Limb (tissue), 2 donors: ENCODE results near the gene SLC39A7.
"Not testable (repeated sequence)": the region's sequence is repeated elsewhere in the genome, so short reads cannot be mapped to it uniquely, and the experiment has no call there.

Experiments used
- DNase-seq, 2 donors: peaks; one replicate each; pipeline ENCODE4 v3.0.0-alpha.2; 2016; ENCODE audit errors: extremely low spot score in 2 of 2

Gene SLC39A7

DNA sequence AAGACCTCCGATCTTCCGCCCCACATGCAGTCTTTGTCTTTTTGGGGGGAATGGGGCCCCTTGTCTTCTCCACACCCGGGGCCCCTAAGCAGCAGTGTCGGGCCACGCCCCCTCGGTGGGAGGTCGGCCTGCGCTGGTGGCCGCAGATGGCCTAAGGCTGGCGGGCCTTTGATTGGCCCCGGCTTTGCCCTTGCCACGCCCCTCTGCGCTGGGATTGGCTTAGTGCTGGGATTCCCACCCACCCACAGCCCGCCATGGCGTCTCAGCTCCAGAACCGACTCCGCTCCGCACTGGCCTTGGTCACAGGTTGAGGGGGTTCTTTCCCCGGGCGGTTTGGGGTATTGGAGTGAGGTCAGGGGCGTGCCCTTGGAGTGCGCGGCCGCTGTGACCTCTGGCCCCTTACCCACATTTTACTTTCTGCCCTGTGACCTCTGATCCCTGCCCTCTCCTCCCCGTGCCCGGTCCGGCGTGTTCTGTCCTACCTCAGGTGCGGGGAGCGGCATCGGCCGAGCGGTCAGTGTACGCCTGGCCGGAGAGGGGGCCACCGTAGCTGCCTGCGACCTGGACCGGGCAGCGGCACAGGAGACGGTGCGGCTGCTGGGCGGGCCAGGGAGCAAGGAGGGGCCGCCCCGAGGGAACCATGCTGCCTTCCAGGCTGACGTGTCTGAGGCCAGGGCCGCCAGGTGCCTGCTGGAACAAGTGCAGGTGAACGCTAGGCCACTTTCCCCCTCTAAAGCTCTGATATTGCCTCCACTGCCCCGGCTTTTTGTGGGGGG lies 3.9 kb downstream of the SLC39A7 start, which contains the start of gene HSD17B8:
TSS of gene HSD17B8 (plus strand) at position 241 of the 776 bp plus-strand sequence. CDS start at position 255, 14 bp downstream.
- peak; percentile 91 to 95 for DNase-seq

DNA sequence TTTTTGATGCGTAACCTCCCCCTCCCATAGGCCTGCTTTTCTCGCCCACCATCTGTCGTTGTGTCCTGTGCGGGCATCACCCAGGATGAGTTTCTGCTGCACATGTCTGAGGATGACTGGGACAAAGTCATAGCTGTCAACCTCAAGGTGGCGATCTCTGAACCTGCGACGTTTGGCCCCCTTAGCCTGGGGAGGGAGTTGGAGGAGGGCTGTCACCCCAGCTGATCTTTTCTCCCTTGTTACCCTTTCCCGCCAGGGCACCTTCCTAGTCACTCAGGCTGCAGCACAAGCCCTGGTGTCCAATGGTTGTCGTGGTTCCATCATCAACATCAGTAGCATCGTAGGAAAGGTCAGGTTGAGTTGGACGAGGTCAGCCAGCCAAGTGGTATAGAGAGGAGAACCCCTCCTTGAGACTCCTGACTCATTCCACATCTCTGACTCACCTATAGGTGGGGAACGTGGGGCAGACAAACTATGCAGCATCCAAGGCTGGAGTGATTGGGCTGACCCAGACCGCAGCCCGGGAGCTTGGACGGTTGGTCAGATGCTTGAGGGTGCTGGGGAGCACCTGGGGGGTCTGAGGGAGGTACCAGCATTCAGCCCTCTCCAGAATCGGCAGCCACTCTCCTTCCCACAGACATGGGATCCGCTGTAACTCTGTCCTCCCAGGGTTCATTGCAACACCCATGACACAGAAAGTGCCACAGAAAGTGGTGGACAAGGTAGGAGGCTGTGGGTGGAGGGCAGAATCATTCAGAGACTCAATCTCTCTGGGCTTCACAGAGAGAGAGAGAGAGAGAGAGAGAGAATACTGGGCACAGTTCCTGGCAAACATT lies 4.7 kb downstream of the SLC39A7 start:
- no peak for DNase-seq

DNA sequence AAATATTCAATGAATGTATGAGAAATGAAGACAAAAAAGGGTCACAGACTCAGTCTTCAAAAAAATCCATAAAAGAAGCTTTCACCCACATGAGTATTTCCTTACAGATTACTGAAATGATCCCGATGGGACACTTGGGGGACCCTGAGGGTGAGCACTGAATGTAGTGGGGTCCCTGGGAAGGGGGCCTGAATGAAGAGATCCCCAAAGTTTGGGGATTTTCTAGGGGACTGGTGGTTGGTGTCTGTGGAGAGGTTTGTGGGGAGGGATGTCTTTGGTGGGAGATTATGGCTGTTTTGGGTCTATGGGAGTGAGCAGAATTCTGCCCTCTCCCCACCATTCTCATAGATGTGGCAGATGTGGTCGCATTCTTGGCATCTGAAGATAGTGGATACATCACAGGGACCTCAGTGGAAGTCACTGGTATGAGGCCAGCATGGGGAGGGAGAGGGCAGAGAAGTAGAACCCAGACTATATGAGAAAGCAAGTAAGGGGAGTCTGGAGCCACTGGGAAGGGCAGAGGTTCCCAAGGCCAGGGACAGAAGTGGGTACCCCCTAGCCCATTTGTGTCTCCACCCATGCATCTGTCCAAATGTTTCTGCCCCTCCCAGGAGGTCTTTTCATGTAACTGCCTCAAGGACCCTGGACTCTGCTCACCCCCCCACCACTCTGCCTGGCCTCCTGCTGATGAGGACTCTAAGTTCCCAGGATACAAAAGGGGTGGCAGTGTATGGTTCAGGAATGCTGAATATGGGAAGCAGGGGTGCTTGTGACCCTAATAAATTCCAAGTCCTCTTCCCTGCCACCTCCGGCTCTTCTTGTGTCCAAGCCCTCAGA lies 5.6 kb downstream of the SLC39A7 start:
- no peak for DNase-seq

DNA sequence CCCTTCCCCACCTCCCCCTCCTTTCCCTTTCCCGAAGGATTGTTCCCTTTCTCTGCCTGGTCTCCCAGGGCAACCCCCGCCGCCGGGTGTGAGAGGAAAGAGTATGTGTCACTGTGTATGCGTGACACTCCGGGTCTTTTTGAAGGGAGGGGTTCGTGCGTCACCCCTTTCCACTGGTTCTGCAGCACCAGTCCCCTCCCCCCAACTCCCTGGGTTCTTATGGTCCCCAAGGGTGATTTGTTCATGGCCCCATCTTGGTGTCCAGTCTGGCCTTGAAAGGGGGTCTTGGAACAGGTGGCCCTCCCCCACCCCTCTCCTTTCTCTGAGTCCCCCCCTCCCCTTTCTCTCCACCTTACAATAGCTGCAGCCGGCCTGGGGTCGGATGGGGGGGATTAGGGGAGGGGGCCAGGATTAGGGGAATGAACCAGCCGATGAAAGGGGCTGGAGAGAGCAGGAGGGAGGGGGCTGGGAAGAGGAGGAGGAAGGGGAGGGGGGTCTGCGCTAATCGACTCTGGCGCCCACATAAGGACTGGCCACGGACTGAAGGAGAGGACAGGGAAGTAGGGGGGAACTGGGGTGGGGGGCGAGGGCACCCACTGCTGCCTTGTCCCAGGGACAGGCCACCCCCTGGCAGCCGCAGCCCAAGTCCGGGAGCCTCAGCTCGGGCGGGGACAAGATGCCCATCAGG lies 6.3 kb downstream of the SLC39A7 start:
- peak in 1 of 2 donors; percentile 66 for DNase-seq

DNA sequence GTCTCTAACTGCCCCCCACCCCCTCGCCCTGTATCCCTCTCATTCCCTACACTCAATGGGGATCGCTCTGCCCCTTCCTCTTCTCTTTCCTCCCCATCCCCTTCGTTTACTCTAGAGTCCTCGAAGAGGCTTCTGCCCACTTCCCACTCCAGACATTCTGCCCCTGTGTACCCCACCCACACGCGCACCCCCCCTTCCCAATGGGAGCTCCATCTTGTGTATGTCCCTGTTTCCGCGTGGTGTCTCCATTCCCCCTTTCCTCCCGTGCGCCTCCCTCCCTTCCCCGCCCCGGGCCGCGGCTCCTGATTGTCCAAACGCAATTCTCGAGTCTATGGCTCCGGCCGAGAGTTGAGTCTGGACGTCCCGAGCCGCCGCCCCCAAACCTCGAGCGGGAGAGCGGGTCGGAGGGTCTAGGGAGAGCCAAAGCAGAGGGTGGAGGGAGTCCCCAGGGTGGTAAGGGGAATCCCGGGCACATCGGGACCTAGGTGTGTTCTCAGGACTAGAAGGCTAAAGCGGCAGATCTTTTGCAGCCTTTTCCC lies 7.0 kb downstream of the SLC39A7 start:
- DNase-seq = peak; percentile 50 to 82

DNA sequence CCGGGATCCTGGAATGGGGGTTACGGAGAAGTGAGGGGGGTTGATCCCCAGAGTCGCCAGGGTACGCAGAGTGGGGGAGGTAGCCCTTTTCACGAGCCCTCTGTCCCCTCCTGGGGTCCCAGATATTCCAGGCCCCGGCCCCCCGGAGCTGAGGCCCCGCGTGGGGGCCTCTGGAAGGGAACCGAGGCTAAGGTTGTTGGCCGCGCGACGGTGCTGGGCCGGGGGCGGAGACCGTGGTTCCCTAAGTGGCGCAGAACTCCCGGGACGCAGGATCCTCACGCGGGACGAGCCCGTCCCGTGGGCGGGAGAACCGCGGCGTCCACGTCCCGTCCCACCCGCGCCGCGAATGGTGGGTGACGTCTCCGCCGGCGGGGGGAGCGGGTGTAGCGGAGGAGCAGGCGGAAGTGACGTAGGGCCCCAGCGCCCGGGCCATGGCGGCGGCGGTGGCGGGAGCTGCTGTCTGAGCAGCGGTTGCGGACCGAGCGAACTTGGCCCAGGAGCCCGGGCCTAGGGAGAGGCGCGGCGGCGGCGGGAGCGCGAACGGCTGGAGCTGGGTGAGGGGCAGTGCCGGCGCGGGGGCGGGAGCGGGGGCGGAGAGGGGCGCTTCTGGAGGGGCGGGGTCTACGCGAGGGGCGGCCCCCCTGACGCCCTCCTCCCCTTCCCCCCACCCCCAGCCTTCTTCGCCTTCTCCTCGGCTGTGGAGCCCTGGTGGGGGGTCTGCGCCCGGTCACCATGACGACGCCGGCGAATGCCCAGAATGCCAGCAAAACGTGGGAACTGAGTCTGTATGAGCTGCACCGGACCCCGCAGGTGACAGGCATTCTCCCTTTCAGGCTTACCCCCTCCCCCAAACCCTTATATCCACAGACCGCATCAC lies 7.7 kb downstream of the SLC39A7 start, which contains the start of gene RING1:
TSS of gene RING1 (plus strand) at position 410 of the 877 bp plus-strand sequence. CDS start at position 733, 323 bp downstream.
- DNase-seq = peak; percentile 88 to 94

DNA sequence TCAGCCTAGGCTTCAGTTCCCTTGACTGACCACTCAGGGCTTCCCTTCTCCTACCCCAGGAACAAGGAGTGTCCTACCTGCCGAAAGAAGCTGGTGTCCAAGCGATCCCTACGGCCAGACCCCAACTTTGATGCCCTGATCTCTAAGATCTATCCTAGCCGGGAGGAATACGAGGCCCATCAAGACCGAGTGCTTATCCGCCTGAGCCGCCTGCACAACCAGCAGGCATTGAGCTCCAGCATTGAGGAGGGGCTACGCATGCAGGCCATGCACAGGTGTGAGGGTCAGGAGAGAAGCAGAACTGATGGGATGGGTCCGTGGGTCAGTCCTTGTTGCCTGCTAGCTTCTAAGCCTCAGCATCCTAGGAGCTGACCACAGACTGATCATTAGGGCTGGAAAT lies 9.2 kb downstream of the SLC39A7 start:
- no peak for DNase-seq

DNA sequence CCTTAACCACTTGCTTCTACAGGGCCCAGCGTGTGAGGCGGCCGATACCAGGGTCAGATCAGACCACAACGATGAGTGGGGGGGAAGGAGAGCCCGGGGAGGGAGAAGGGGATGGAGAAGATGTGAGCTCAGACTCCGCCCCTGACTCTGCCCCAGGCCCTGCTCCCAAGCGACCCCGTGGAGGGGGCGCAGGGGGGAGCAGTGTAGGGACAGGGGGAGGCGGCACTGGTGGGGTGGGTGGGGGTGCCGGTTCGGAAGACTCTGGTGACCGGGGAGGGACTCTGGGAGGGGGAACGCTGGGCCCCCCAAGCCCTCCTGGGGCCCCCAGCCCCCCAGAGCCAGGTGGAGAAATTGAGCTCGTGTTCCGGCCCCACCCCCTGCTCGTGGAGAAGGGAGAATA lies 10.5 kb downstream of the SLC39A7 start:
- DNase-seq = no peak

DNA sequence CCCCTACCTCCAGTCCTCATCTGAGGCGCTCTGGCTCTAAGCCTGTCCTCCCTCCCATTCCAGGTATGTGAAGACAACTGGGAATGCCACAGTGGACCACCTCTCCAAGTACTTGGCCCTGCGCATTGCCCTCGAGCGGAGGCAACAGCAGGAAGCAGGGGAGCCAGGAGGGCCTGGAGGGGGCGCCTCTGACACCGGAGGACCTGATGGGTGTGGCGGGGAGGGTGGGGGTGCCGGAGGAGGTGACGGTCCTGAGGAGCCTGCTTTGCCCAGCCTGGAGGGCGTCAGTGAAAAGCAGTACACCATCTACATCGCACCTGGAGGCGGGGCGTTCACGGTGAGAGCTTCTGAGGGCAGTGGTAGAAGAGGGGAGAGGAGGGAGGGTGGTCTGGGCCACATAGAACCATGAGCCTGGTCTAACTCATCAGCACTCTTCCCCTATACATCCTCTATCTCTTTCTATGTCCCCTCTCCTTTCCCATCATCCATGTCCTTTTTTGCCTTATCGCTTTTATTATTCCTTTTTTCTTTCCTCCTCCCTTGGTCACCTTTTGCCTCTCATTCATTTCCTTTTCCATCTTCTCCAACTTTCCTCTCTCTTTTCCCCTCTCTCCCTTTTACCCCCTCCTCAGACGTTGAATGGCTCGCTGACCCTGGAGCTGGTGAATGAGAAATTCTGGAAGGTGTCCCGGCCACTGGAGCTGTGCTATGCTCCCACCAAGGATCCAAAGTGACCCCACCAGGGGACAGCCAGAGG lies 11.2 kb downstream of the SLC39A7 start:
- DNase-seq = no peak

DNA sequence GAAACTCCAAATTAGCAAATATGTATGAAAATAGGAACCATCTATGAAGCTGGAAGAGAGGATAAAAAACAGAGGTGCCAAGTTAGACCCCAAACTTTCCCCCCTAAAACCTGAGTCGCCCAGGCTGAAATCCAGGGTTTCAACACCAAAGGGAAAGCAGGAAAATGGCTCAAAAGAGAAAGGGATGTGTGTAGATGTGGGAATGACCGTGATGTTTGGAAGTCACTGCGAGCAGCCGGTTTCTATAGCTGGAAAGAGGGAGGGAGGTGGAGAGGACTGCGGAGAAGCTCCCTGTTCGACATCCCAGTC lies 12.1 kb downstream of the SLC39A7 start:
- DNase-seq = no peak

DNA sequence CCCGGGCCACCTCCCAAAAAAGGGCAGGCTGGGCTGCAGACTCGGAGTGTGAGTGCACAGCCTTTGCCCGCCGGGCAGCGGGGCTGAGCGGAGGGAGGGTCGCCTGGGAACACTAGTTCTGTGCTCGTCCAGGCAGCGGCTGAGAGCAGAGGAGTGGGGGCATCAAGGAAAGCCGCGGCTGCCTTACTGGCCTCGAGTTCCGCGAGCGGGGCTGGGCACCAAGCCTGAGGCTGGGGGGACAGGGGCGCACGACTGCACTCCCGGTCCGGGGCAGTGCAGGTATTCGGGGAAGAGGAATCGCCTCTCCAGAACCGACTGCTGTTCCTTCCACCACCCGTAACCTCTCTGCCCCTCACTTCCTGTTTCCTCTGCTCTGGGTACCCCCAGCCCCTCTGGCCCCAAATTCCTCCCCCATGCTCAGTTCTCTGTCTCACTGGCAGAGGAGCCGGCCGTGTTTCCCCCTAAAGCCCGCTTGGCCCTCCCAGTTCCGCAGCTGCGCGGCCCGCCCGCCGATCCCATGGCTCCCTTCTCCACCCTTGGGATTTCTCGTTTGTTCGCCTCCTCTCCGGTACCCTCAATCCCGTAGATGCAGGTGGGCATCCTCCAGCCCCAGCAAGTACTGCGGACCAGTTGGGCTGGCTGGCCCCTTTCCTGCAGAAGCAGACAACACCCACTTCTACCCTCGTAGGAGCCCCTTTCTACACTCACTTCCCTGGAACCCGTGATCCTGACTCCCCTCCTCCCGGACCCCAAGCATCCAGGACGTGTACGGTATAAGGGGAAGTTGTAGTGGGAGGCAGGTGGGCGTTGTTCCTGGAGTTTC lies 12.7 kb downstream of the SLC39A7 start:
- DNase-seq = peak; percentile 19 to 71

DNA sequence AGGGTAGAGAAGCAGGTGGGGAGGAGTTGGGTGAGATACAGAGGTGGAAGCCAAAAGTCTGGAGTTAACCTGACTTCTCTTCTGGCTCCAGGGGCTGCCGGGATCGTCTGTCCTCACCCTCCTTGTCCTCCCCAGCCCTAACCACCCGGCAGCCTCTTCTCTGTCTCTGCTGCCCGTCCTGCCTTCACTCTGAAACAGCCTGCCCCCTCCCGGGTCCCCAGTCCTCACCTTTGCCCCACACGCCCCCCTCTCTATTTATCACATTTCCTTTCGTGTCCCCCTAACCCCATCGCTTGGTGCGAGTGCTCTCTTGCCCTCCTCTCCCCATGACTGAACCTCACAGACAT lies 13.3 kb downstream of the SLC39A7 start:
- no peak for DNase-seq

DNA sequence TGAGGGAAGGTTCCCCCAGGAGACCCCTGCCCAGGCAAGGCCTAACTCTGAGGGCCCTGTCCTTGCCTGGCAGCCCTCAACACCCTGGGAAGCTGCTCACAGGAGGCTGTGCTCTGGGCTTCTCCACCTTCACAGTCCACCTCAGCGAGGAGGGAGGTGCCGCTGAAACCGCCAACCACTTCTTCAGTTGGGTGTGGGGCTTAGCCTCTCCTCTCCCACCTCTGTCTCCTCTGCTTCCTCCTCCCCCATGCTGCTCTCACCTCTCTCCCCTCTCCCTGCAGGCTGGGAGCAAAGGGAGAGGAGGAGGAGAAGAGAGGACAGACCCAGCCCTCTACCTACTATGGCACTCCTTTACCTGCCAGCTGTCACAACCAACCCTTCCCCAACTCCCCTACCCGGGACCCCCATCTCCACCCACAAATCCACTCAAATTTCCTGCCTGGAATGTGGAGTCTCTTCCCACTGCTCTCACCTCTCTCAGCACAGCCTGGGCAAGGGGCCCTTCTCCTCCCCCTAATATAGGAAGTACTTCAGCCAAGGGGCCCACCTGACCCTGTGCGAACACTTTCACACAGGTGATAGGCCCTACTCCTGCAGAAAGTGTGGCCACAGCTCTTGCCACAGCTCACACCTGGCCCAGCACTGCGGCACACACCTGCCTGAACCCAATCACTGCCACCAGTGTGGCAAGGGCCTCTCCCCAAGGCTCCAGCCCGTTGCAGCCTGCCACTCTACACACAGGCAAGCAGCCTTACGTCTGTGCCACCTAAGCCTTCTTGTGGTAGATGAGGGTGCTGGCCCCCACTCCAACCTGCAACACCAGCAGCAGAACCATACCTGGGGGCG lies 14.8 kb downstream of the SLC39A7 start:
- DNase-seq = no peak

DNA sequence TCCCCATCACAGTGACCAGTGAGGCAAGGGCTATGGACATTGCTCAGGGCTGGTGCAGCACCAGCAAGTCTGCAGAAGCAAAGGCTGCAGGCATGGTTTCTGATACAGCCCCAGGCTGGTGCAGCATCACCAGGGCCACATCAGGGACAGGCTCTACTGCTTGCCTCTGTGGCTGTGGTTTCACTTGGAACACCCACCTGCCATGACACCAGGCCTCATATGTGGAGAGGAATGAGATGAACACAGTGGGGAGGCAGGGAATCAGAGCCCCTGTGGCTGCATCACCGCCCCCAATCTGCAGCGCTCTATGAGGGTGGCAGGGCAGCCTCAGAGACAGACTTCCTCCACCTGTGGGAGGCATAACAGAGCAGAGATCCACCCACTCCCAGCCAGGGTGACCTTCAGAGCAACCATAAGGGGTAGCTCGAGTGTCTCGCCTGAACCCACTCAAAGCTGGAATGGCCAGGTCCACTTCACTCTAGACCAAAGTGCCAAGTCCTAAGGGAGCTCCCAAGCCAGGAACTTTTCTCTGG lies 15.5 kb downstream of the SLC39A7 start:
- DNase-seq = no peak

DNA sequence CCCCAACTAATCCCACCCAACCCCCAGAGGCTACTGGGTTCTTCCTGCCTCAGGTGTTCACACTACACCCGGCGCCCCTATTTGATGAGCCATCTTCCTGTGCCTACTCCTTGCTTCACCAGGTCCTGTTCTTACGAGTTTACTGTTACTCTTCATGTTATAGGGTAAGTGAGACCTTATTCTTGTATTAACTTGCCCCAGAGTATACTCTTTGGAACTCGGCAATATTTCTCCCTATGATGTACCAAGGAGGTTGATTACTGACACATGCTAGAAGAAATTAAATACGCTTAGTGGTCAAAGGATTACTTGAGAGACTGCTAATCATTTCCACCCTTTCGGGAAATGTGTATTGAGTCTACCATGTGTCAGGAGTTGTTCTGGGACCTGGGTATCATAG lies 16.6 kb downstream of the SLC39A7 start:
- DNase-seq = no peak

DNA sequence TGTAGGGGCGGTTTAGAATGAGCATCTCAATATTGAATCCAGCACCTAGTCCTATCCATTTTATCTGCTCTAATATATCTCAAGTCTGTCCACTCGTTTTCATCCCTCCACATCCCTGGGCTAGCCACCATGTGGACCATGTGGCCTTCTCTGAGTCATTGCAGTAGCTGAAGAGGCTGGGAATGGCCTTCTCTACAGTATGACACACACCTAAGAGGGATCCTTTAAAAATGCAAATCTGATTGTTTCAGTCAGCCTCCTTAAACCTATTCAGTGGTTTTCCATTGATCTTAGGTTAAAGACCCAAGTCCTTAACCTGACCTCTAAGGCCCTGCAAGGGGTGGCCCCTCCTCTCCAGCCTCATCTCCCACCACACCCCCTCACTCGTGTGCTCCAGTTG lies 17.0 kb downstream of the SLC39A7 start:
- no peak for DNase-seq

DNA sequence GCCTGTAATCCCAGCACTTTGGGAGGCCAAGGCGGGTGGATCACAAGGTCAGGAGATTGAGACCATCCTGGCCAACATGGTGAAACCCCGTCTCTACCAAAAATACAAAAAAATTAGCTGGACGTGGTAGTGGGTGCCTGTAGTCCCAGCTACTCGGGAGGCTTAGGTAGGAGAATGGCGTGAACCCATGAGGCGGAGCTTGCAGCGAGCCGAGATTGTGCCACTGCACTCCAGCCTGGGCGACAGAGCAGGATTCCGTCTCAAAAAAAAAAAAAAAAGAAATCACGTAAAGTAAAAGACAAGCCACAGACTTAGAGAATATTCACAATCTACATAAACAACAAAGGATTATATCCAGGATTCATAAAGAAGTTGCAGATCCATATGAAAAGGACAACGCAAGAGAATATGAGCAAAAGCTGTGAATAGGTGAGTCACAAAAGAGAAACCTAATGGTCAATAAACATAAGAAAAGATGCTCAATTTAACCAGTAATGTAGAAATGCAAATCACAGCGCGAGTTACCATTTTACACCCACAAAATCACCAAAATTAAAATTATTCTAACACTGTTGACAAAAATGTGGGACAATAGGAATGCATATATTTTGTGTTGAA lies 25.9 kb downstream of the SLC39A7 start:
- DNase-seq = not testable (repeated sequence)
